ENCODE data around the gene LOC101059915.
"Not testable (repeated sequence)": the region's sequence is repeated elsewhere in the genome, so short reads cannot be mapped to it uniquely, and the experiment has no call there.

DNA sequence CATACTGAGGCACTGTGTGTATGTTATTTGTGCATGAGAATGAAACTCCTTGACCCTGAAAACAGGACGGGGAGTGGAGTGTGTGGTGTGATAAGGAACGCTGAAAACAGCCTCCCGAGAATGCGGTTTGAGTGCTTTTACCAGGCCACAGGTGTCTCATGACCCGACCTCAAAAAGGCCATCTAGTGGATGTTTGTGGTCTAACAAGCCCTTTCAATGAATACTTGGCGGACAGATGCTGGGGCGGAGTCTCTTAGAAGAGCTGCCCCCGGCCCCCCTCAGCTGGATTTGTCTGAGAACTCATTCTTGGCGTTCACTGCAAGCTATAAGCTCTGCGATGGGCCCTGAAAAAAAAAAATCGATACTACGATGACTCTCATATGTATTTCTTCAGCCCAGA lies 35.5 kb downstream of the LOC101059915 start:
- TF ChIP-seq, protein P1, sequence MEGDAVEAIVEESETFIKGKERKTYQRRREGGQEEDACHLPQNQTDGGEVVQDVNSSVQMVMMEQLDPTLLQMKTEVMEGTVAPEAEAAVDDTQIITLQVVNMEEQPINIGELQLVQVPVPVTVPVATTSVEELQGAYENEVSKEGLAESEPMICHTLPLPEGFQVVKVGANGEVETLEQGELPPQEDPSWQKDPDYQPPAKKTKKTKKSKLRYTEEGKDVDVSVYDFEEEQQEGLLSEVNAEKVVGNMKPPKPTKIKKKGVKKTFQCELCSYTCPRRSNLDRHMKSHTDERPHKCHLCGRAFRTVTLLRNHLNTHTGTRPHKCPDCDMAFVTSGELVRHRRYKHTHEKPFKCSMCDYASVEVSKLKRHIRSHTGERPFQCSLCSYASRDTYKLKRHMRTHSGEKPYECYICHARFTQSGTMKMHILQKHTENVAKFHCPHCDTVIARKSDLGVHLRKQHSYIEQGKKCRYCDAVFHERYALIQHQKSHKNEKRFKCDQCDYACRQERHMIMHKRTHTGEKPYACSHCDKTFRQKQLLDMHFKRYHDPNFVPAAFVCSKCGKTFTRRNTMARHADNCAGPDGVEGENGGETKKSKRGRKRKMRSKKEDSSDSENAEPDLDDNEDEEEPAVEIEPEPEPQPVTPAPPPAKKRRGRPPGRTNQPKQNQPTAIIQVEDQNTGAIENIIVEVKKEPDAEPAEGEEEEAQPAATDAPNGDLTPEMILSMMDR (IDR thresholded peaks at IDR 0.05) = not testable (repeated sequence)
- TF ChIP-seq POLR2A (IDR thresholded peaks at IDR 0.05) = not testable (repeated sequence)
